Measurements from ENCODE around the gene INCA1.

Gene INCA1

GRCh38 chr17:5027299-5027698 lies 30.0 kb upstream of the INCA1 start:
- H3K4me3 Mint-ChIP-seq = no peak overlapping the region
- H3K27ac Mint-ChIP-seq = no peak overlapping the region
- no peaks in the 10 kb centered on the region for H3K9me3 Mint-ChIP-seq
- peaks cover 3% of the 10 kb centered on the region for H3K27me3 Mint-ChIP-seq
- peaks cover 29% of the 10 kb centered on the region for H3K36me3 Mint-ChIP-seq (ENCODE audit: low read depth)
- intact Hi-C loops (cut with micrococcal nuclease) = no loop called here
- H3K4me1 Mint-ChIP-seq (ENCODE audit: low read depth) = peaks cover 49% of the 10 kb centered on the region

- Mint-ChIP-seq H3K4me1 (ENCODE audit: low read depth) (peaks cover 34% of the 10 kb centered on the region), H3K36me3 (ENCODE audit: low read depth) (peaks cover 56% of the 10 kb centered on the region), H3K27ac (peak overlapping the region; percentile 55)
Measured at GRCh38 chr17:5024604-5025003, 27.3 kb upstream of the INCA1 start.

GRCh38 chr17:5023588-5024147 lies 26.3 kb upstream of the INCA1 start:
- H3K36me3 Mint-ChIP-seq (ENCODE audit: low read depth) = peaks cover 65% of the 10 kb centered on the region
- H3K9me3 Mint-ChIP-seq = no peaks in the 10 kb centered on the region
- H3K4me3 Mint-ChIP-seq = no peak overlapping the region
- peaks cover 41% of the 10 kb centered on the region for H3K4me1 Mint-ChIP-seq (ENCODE audit: low read depth)
- intact Hi-C loops (cut with micrococcal nuclease) = no loop called here
- peaks cover 3% of the 10 kb centered on the region for H3K27me3 Mint-ChIP-seq
- no peak overlapping the region for H3K27ac Mint-ChIP-seq

More at GRCh38 chr17:5024604-5025003, 27.3 kb upstream of the INCA1 start:
- Mint-ChIP-seq H3K27me3 (peaks cover 3% of the 10 kb centered on the region), H3K4me3 (no peak overlapping the region), H3K9me3 (no peaks in the 10 kb centered on the region)
- intact Hi-C loops (cut with micrococcal nuclease) = no loop called here

- no peak overlapping the region for H3K27ac Mint-ChIP-seq
- intact Hi-C loops (cut with micrococcal nuclease) = no loop called here
- no peaks in the 10 kb centered on the region for H3K9me3 Mint-ChIP-seq
- H3K27me3 Mint-ChIP-seq = peaks cover 3% of the 10 kb centered on the region
- no peak overlapping the region for H3K4me3 Mint-ChIP-seq
- H3K4me1 Mint-ChIP-seq (ENCODE audit: low read depth) = peaks cover 35% of the 10 kb centered on the region
- peaks cover 80% of the 10 kb centered on the region for H3K36me3 Mint-ChIP-seq (ENCODE audit: low read depth)
Measured at GRCh38 chr17:5022171-5022711, 24.9 kb upstream of the INCA1 start.

DNA sequence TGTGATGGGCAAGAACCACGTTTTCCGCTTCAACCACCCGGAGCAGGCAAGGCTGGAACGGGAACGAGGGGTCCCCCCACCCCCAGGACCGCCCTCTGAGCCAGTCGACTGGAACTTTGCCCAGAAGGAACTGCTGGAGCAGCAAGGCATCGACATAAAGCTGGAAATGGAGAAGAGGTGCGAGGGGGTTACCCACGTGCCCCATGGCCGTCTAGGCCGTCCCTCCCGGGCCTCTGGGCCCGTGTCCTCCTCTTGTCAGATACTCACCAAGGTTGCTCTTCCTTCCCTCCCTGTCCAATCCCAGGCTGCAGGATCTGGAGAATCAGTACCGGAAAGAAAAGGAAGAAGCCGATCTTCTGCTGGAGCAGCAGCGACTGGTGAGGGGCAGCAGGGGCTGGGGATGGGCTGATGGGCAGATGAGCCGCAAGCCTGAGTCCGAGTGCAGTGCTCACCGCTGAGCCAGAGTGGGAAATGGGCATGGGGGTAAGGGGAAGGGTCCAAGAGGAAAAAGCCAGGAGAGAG lies 23.2 kb upstream of the INCA1 start:
- Mint-ChIP-seq H3K4me1 (ENCODE audit: low read depth) (peaks cover 40% of the 10 kb centered on the region), H3K27ac (no peak overlapping the region), H3K36me3 (ENCODE audit: low read depth) (peaks cover 91% of the 10 kb centered on the region), H3K27me3 (peaks cover 3% of the 10 kb centered on the region), H3K4me3 (no peak overlapping the region), H3K9me3 (no peaks in the 10 kb centered on the region)
- intact Hi-C loops (cut with micrococcal nuclease) = no loop called here

DNA sequence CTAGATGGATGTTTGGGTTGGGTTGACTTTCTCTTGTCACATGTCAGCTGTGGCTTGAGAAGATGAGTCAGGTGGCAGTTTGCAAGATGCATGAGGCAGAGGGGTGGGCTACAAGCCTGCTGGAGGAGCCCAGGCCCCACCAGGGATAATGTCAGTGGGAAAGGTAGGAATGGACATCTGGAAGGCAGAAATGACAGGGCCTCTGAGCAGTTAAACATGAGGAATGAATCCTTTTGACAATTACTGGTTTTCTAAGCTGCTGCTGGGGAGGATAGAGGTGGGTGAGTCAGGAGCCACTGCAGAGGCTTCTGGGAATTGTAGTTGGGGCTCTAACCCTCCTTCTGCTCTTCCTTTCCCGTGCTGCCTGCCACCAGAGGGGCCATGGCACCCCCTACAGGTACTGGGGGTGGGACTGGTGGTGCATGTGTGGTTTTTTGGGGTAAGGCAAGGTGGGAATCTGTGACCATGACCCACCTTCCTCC lies 22.2 kb upstream of the INCA1 start:
- H3K4me1 Mint-ChIP-seq (ENCODE audit: low read depth) = peaks cover 35% of the 10 kb centered on the region
- intact Hi-C loops (cut with micrococcal nuclease) = no loop called here
- no peaks in the 10 kb centered on the region for H3K9me3 Mint-ChIP-seq
- no peak overlapping the region for H3K4me3 Mint-ChIP-seq
- peak overlapping the region; percentile 0 for H3K27ac Mint-ChIP-seq
- H3K36me3 Mint-ChIP-seq (ENCODE audit: low read depth) = peaks cover 94% of the 10 kb centered on the region
- peaks cover 3% of the 10 kb centered on the region for H3K27me3 Mint-ChIP-seq

GRCh38 chr17:5014357-5014756 lies 17.0 kb upstream of the INCA1 start:
- Mint-ChIP-seq H3K27me3 (no peaks in the 10 kb centered on the region), H3K27ac (peak overlapping the region; percentile 30), H3K4me1 (ENCODE audit: low read depth) (peaks cover 26% of the 10 kb centered on the region), H3K9me3 (no peaks in the 10 kb centered on the region), H3K4me3 (no peak overlapping the region), H3K36me3 (ENCODE audit: low read depth) (peaks cover 93% of the 10 kb centered on the region)
- intact Hi-C loops (cut with micrococcal nuclease) = no loop called here

DNA sequence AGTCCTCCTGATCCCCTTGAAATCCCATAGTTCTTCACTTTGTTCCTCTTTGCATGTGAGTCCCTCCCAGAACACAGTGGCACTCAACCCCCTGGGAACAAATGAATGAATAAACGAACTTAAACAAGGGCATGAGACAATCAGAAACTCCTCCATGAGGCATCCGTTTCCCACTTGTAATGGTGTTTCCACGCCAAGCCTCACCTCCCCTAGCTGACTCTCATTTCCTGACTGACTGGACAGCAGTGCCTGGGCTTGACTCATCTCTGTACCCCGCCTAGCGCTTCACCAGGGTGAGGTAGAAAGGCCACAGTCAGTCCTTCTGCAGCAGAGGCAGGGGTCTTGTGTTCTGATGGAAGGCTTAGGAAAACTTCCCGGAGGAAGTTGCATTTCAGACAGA lies 14.6 kb upstream of the INCA1 start:
- no peak overlapping the region for H3K27ac Mint-ChIP-seq

GRCh38 chr17:5003214-5003867 lies 6.0 kb upstream of the INCA1 start:
- intact Hi-C loops (cut with micrococcal nuclease) = no loop called here
- Mint-ChIP-seq H3K27me3 (no peaks in the 10 kb centered on the region), H3K4me1 (ENCODE audit: low read depth) (peaks cover 26% of the 10 kb centered on the region), H3K9me3 (no peaks in the 10 kb centered on the region), H3K4me3 (no peak overlapping the region), H3K36me3 (ENCODE audit: low read depth) (peaks cover 100% of the 10 kb centered on the region), H3K27ac (no peak overlapping the region)

More for the DNA sequence above, 14.6 kb upstream of the INCA1 start:
- Mint-ChIP-seq H3K4me1 (ENCODE audit: low read depth) (peaks cover 15% of the 10 kb centered on the region), H3K36me3 (ENCODE audit: low read depth) (peaks cover 93% of the 10 kb centered on the region), H3K4me3 (no peak overlapping the region), H3K9me3 (no peaks in the 10 kb centered on the region), H3K27me3 (no peaks in the 10 kb centered on the region)
- intact Hi-C loops (cut with micrococcal nuclease) = no loop called here

GRCh38 chr17:5002121-5002788 lies 4.9 kb upstream of the INCA1 start:
- H3K9me3 Mint-ChIP-seq = no peaks in the 10 kb centered on the region
- H3K27me3 Mint-ChIP-seq = no peaks in the 10 kb centered on the region
- intact Hi-C loops (cut with micrococcal nuclease) = no loop called here
- no peak overlapping the region for H3K27ac Mint-ChIP-seq
- H3K4me3 Mint-ChIP-seq = no peak overlapping the region
- H3K36me3 Mint-ChIP-seq (ENCODE audit: low read depth) = peaks cover 95% of the 10 kb centered on the region
- H3K4me1 Mint-ChIP-seq (ENCODE audit: low read depth) = peaks cover 26% of the 10 kb centered on the region

- Mint-ChIP-seq H3K36me3 (ENCODE audit: low read depth) (peaks cover 75% of the 10 kb centered on the region), H3K27me3 (peaks cover 16% of the 10 kb centered on the region), H3K9me3 (no peaks in the 10 kb centered on the region), H3K4me3 (no peak overlapping the region), H3K4me1 (ENCODE audit: low read depth) (peaks cover 34% of the 10 kb centered on the region), H3K27ac (no peak overlapping the region)
- intact Hi-C loops (cut with micrococcal nuclease) = no loop called here
Measured at GRCh38 chr17:5000237-5000639, 2.9 kb upstream of the INCA1 start.

GRCh38 chr17:4999430-5000093 lies 2.2 kb upstream of the INCA1 start:
- Mint-ChIP-seq H3K36me3 (ENCODE audit: low read depth) (peaks cover 68% of the 10 kb centered on the region), H3K9me3 (no peaks in the 10 kb centered on the region), H3K4me3 (peak overlapping the region; percentile 95), H3K27me3 (peaks cover 23% of the 10 kb centered on the region), H3K4me1 (ENCODE audit: low read depth) (peaks cover 38% of the 10 kb centered on the region), H3K27ac (peak overlapping the region; percentile 89)
- intact Hi-C loops (cut with micrococcal nuclease) = no loop called here

- Mint-ChIP-seq H3K36me3 (ENCODE audit: low read depth) (peaks cover 61% of the 10 kb centered on the region), H3K4me3 (peak overlapping the region; percentile 95), H3K27ac (peak overlapping the region; percentile 89), H3K4me1 (ENCODE audit: low read depth) (peaks cover 38% of the 10 kb centered on the region), H3K27me3 (peaks cover 27% of the 10 kb centered on the region), H3K9me3 (no peaks in the 10 kb centered on the region)
- intact Hi-C loops (cut with micrococcal nuclease) = no loop called here
Measured at GRCh38 chr17:4998732-4999429, 1.6 kb upstream of the INCA1 start.

Measured in dendritic cell treated with granulocyte-macrophage colony-stimulating factor and Interleukin-4, amounts not matched to agents 40 ng/mL and 50 ng/mL, for 4 days (primary cell).